ENCODE measurements around the gene RGS1.

RGS1 gene

DNA sequence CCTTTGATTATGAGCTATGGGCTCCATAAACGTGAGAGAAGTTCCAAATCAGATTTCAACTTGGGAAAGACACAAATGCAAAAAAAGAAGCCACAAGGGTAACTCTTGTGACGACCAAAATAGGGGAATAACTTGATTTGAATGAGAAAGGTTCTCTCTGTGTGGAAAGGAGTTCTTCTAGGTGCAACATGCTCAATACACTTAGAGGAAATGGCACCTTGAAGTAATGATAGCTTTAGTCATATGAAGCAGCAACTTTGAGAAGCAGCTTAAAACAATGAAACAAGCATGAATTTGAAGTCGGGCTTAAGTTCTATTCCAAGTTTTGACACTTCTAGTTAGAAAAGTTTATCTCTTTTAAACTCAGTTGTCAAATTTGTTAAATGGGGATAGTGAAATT, 21.8 kb upstream of the RGS1 start:
- DNase-seq (ENCODE audit: low read depth) = no peak

DNA sequence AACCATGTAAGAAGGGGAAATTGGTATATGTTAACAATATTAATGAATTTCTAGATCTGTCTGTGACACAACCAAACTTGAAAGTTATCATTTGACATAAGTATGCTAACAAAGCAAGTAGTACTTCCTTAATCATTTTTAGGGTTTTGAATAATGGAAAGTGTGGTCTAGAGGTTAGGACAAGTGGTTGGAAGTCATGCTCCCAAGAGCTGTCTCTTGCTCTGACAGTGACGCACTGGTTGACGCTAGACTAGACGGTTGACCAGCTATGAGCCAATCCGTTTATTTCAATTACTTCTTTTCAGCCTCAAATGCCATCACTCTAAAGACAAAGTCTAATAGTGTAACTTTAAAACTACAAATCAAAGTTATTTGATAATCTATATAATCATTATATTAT, 20.7 kb upstream of the RGS1 start:
- no peak for DNase-seq (ENCODE audit: low read depth)

DNA sequence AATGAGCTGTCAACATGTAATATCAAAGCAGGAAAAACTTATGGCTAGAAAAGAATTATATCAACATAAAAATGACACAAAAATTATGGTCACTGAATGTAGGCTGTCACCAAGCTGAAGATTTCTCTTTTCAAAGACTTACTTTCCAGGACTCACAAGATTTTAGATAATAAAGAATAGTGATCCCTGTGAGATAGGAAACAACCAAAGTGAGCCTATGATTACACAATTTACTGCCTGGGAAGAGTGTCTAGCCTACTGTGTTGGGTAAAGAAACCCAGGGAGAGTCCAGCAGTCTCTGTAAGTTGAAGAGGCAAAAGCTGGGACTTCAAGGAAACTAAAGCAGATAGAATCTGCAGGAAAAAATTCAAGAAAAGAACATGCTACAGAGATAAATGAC, 20.2 kb upstream of the RGS1 start:
- no peak for DNase-seq (ENCODE audit: low read depth)

DNA sequence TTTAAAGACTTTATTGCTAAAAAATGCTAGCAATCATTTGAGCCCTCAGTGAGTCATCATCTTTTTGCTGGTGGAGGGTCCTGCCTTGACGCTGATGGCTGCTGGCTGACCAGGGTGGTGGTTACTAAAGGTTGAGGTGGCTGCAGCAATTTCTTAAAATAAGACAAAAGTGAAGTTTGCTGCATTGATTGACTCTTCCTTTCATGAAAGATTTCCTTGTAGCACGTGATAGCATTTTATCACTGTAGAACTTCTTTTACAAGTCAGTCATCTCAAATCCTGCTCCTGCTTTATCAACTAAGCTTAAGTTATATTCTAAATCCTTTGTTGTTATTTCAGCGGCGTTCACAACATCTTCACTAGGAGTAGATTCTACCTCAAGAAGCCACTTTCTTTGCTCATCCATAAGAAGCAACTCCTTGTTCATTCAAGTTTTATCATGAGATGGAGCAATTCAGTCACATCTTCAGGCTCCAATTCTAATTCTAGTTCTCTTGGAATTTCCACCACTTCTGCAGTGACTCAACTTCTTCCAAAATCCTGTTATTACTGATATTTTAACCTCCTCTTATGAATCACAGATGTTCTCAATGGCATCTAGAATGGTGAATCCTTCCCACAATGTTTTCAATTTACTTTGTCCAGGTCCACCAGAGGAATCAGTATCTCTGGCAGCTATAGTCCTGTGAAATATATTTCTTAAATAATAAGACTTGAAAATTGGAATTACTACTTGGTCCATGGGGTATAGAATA, 17.6 kb upstream of the RGS1 start:
- DNase-seq (ENCODE audit: low read depth) = no peak

DNA sequence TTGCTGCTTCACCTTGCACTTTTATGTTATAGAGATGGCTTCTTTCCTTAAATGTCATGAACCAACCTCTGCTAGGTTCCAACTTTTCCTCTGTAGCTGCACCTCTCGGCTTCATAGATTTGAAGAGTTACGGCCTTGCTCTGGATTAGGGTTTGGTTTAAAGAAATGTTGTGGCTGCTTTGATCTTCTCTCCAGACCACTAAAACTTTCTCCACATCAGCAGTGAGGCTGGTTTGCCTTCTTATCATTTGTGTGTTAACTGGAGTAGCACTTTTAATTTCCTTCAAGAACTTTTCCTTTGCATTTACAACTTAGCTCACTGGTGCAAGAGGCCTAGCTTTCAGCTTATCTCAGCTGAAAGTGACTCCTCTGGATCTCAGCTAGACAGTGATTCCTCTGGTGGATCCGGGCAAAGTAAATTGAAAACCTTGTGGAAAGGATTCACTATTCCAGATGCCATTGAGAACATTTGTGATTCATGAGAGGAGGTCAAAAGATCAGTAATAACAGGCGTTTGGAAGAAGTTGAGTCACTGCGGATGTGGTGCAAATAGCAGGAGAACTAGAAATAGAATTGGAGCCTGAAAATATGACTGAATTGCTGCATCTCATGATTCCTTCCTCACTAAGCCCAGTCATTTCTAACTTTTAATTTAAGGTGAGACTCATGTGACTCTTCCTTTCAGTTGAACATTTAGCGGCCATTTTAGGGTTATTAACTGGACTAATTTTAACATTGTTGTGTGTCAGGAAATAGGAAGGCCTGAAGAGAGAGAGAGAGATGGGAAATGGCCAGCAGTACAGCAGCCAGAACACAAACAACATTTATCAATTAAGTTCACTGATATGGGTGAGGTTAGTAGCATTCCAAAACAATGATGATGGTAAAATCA, 16.2 kb upstream of the RGS1 start:
- no peak for DNase-seq (ENCODE audit: low read depth)

DNA sequence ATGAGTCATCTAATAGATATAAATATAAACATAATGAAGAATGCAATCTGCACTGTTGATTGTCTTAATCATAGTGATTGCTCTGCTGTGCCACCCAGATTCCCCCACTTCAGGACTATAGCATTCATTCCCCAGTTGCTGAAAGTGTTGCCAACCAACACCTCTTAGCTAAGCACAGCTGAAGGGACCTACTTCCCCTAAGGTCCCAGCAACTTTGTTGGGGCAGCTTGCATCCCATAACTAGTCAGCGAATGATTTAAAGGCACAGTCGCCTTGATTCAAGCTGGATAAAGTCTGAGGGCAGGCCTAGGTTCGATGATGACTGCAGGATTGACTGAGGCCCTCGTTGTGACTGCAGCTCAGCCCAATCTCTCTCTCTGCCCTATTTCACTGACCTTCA, 14.3 kb upstream of the RGS1 start:
- DNase-seq (ENCODE audit: low read depth) = no peak

DNA sequence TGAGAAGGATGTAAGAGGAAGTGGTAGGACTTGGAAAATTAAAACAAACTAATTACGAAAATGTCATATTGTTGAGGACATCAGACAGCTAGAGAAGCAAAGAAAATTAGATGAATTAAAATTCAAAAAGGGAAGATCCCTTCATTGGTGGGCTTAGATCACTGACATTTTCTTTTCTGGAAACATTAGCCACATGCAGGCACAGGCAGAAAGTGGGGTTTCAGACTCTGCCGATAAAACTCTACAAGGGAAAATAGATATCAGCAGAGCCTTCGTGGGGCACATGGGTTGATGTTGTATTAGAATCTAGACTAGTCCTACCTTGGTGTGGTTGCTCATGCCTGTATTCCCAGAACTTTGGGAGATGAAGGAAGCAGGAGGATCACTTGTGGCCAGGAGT, 12.4 kb upstream of the RGS1 start:
- no peak for DNase-seq (ENCODE audit: low read depth)

DNA sequence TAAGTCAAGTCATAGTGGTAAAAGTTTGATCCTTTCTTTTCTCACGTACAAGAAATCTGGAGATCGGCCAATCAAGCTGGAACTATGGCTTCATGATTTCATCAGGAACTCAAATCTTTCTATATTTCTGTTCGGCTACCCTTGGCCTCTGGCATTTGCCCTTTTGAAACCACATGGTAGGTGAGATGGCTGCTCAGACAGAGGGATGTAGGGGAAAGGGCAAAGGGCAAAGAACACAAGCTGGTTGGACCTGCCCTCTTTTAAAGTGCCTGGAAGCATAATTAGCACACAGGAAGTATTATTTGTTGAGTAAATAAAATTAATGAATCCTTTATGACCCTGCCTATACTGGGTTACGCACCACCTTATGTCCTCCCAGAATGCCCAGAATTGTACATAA, 11.5 kb upstream of the RGS1 start:
- no peak for DNase-seq (ENCODE audit: low read depth)

DNA sequence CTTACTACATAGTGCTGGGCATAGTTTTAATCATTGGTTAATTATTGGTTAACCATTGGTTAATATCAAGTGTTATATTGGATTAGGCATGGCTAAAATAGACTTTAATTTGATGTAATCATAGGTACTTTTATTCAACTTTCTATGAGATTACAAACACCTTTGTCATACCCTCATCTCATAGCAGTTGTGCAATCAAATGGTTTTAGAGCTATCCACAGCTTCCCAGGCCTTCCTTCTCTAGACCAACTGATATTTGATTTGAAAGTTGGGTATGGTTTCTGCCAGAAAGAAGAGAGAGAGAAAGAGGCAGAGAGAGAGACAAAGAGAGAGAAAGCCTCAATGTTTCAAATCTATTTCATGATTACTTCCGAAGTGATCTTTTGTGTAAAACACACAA, 9.6 kb upstream of the RGS1 start:
- no peak for DNase-seq (ENCODE audit: low read depth)

DNA sequence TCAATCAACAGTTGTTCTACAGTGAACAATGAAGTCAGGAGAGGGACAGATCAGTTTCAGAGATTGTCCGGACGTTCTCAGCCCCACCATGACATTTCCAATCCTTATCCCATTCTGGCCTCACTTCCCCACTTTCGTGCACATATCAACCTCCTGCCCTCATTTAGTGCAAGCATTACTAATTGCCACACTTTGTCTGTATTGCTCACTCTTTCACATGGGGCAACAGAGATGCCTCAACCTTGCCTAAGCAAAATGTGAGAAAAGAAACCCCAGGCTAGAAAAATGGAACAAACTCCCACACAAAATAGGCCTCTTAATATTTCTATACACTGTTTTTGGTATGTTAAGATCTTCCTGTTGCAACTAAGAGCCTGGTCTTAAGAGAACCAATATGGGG, 8.9 kb upstream of the RGS1 start:
- no peak for DNase-seq (ENCODE audit: low read depth)

DNA sequence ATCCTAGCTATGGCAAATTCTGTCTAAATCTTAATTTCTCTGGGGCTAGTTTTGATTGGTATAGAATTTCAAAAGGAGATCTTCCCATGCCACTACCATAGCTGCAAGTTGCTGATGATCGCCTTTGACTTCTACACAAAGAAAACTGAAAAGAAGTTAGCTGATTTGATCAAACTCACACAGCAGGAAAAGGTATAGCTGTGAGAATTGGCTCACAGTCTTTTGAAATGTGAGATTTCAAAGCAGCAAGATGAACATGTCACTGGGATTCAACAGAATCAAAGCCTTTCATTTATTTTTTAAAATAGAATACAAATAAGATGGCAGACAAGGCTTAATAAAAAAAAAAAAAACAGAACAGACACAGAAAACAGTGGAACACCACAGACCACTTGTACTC, 7.5 kb upstream of the RGS1 start:
- DNase-seq (ENCODE audit: low read depth) = no peak

DNA sequence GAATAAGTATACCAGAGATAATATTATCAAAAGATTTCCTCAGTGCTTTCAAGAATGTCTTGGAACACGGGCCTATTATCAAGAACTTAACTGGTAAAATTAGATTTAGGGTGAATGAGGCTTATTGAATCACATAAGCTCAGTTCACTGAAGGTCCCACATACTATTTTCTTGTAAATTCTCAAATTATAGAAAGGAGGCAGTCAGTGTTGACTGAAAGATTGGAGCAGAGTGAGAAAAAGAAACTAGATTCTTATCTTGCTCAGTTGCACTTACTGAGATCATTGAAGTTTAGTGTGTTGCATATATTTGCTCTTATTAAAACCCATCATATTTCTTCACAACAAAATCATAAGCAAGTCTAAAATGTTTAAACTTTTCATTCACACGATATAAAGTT, 3.9 kb upstream of the RGS1 start:
- DNase-seq (ENCODE audit: low read depth) = no peak

DNA sequence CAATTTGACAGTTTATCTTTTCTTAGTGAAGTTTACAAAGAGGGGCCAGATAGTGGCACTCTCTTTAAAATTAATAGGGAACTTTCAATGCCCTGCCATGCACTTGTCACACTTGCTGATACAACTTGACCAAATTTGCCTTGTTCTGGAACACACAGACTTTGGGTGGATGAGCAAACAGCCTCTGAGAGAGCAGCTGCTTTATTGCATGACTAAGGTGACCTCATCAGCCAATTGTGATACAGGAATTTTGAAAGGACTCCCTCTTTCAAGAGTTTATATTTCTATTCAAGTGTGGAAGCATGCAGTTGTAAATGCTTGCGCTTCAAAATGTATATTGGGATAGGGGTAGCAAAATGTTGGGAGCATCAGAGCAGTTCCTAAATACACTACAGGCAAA, 2.1 kb upstream of the RGS1 start:
- DNase-seq (ENCODE audit: low read depth) = no peak

DNA sequence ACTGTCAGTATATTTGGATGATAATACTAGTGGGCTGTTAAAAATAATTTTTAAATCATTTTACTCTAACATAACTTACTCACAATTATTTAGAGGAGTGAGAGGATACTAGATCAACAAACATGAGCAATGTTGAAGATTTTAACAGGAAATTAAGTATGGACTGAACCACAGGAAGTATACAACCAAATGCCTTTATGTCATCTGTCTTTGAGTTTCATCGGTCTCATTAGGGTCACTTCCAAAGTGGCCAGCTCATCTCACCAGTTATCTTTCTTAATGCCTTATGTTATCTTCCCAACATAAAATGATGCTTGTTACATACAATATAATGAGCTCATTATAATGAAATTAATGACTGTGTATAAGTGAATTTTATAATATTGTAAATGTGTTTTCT, 1.5 kb upstream of the RGS1 start:
- no peak for DNase-seq (ENCODE audit: low read depth)

DNA sequence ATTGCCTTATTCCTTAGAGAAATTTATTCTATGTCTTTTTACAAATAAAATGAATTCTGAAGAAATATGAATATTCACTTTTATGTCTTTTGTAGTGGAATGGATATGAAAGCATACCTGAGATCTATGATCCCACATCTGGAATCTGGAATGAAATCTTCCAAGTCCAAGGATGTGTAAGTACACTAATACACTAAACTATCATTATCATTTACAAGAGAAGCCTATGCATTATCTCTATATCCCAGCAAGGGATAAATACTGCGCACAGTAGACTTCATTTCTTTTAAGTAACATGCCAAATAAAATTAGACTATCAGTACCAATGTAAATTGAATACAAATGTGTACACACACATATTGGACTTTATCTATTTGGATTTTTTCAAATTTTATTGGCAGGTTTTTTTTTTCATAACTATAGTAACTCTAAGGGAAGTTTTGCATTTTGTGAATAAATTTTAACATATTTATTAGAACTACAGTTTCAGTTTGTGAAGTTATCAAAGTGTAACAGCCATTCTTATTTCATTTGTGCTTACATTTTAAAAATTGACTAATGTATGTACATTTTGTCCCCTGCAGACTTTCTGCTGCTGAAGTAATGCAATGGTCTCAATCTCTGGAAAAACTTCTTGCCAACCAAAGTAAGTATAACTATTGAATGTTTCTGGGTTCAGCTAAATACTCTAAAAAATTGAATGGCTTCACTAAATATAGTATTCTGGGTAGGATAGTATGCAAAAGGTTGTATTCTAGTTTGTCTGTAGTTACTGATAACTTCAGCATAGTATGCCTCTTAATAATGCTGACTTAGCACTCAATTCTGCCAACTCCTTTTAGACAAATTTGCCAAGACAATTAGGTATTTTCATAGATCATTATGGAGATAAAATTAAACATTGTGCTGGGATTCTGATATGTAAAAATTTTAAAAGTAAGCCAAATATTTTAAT, 894 bp downstream of the RGS1 start:
- no peak for DNase-seq (ENCODE audit: low read depth)

DNA sequence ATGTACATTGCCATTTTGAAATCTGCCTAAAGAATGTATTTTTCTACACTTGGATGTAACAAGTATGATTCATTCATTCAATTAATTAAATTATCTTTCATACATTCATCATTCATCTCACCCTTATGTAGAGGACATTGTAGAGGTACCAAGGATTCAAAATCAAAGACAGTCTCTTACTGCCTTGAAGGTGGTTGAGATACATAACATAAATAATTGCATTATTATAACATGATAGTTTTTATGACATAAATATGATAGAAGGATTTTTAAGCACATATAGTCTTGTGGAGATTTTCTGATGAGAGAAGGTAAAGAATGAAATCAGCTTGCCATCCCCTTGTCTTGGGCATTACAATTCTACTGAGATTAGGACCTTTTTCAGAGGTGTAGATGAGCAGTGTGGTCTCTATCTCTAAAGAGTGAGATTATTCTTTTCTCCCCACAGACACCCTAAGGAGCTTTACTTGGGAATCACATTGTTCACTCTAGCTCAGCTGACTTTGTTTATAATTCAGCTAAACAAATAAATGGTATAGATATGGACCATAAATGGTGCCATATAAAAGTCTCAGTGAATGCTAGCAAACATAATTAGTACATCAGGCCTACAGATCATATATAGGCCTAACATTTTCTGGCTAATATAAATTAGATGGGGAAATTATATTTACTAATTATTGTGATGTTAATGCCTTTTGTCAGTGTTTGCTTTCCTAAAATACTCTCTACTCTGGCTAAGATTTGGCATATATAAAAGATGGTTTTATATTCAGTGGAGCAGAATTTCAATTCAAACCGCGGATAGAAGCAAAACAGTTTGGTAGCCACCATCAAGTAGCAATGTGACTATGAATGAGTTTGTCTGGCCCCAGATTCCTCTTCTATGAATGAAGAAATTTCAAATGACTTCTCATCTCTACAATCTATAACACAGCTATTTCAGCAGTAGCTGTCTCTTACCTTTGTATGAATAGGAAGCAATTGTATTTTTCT, 1.9 kb downstream of the RGS1 start:
- DNase-seq (ENCODE audit: low read depth) = no peak

DNA sequence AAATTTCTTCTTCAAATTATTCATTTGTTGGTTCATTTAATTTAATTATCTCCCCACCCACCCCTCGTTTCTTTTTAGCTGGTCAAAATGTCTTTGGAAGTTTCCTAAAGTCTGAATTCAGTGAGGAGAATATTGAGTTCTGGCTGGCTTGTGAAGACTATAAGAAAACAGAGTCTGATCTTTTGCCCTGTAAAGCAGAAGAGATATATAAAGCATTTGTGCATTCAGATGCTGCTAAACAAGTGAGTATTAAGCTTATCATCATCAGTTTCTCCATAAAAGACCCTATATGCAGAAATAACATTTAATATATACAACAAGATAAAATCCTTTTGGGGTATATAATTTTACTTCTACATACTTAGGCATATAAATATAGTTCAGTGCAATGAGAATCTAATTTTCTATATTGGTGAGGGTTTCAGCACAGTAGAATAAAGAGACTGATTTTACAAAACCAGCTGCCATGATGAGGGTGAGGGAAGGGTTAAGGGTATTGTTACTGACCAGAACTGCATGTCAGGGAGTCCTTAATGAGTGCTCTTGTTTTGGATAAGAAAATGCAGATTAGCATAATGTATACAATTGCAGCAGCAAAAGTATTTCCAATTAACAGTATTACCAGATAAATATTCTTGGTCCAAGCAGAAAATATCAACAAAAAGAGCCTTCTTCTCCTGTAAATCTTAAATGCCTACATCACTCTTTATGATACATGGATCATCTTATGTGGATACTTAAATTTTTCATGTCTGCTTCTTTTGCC, 2.8 kb downstream of the RGS1 start:
- no peak for DNase-seq (ENCODE audit: low read depth)

DNA sequence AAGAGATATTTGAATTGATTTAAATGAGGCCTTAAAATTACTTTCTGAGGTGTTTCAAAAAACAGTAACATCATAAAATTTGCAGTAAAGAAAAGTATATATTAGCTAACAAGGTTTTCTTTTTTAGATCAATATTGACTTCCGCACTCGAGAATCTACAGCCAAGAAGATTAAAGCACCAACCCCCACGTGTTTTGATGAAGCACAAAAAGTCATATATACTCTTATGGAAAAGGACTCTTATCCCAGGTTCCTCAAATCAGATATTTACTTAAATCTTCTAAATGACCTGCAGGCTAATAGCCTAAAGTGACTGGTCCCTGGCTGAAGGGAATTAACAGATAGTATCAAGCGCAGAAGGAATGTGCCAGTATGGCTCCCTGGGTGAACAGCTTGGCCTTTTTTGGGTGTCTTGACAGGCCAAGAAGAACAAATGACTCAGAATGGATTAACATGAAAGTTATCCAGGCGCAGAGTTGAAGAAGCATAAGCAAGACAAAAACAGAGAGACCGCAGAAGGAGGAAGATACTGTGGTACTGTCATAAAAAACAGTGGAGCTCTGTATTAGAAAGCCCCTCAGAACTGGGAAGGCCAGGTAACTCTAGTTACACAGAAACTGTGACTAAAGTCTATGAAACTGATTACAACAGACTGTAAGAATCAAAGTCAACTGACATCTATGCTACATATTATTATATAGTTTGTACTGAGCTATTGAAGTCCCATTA, 3.6 kb downstream of the RGS1 start:
- no peak for DNase-seq (ENCODE audit: low read depth)

DNA sequence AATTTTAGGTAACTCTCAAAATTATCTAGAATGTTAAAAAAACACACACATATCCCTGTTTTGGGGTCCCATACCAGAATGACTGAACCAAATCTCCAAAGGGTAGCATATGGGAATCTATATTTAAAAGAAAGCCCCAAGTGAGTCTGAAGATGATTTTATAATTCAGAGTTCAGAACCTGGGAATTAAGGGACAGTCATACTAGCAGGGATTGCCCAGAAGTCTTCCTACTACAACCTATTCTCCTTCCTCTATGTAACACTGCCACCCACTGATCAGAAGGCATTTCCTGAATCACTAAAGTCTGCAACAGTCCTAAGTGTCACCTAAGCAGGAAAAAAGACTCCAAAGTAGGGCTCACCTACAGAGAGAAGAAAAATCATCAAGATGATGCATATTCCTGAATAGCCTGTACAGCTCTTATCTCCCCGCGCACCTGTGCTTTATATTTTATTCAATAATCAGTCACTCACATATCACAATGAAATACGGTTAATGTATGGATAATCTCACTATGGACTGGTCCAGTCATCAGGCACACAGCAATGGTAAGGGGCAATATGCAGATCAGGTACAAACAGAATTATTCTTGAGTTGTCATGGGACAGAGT, 4.9 kb downstream of the RGS1 start:
- no peak for DNase-seq (ENCODE audit: low read depth)

Measured in stimulated activated CD8-positive, alpha-beta memory T cell treated with anti-CD3 and anti-CD28 coated beads, Interleukin-4, amount 100 ng/mL, for 24 hours (primary cell).